NCI-H460 (cell line): ENCODE data around the gene METTL21C. TPM values are rescaled to one million over a fixed set of nuclear protein-coding genes. Genes with fewer than 3 reads are reported as not detected.

Experiments used
- DNase-seq: peaks from one replicate; pipeline ENCODE4 v3.0.0-alpha.2; 2016; ENCODE audit warnings: low read depth; ENCODE audit errors: extremely low read depth
- total RNA-seq: library from RNA; depleted of rRNA; stranded (reverse); fragments of >200 nt; shearing (Covaris generic); gene quantifications from 2 replicates; pipeline ENCODE4 v1.2.3, GENCODE V29; 2014; rRNA removed

Gene METTL21C
- total RNA-seq, 1 experiment from 2014 or later: not detected

DNA sequence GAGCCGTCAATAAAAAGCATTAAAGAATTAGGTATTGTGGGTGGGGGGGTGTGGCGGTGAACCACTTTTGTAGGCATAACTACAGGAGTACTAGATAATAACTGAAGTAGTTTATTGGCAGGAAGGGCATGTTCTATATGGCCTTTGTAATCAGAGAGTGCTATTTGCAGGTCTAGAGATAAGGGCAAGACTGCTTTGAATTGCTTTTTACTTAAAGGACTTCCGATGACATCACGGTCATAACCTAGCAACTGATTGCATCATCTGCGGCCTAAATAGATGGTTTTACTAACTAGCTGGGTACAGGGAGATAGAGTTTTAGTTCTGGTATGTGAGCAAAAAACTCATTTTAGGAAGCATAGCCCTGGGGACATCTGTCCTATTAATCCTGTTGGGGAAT is 24.7 kb downstream of the METTL21C start:
- no peak for DNase-seq

GRCh38 chr13:102667911-102668310 is 26.9 kb downstream of the METTL21C start:
- no peak for DNase-seq

DNA sequence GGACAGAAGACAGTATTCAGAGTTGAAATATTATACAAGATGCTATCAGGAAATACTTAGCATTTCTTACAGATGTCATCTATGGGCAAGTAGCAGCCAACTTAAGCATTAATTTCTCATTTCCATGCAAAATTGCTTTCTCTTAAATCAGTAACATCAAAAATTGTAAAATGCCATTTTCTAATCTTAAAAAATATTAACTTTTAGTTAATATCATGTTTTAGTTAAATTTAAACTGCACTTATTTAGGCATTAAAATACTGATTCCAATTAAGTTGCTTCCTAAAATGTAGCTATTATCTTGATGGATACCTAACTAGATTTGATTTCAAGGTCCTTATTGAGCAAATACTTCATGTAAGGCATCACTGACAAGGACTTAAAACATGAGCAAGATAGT is 27.8 kb downstream of the METTL21C start:
- no peak for DNase-seq

- DNase-seq: no peak
Observed at GRCh38 chr13:102659168-102659713, 35.6 kb downstream of the METTL21C start.

GRCh38 chr13:102658660-102659059 is 36.2 kb downstream of the METTL21C start:
- DNase-seq: no peak

GRCh38 chr13:102657630-102658029 is 37.2 kb downstream of the METTL21C start:
- no peak for DNase-seq

DNA sequence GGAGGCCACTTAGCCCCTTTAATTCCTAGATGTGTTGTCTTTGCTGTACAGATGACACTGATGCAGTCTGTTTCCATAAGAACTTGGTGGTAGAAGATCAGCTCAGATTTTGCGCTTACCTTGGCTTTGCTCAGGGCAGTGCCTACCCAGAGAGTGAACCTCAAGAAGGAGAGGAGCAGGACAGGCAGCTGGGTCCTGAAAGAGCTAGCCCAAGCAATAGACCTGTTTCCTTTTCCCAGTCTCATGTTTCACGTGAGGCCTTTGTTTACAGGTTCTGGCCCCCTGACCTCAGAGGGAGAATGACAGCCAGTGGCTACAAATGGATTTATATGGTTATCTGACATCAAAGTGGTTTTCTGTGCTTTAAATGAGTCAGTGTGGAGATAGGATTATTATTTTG is 40.1 kb downstream of the METTL21C start:
- no peak for DNase-seq

GRCh38 chr13:102651892-102652291 is 43.0 kb downstream of the METTL21C start:
- no peak for DNase-seq

- no peak for DNase-seq
Observed at GRCh38 chr13:102651392-102651791, 43.5 kb downstream of the METTL21C start.

DNA sequence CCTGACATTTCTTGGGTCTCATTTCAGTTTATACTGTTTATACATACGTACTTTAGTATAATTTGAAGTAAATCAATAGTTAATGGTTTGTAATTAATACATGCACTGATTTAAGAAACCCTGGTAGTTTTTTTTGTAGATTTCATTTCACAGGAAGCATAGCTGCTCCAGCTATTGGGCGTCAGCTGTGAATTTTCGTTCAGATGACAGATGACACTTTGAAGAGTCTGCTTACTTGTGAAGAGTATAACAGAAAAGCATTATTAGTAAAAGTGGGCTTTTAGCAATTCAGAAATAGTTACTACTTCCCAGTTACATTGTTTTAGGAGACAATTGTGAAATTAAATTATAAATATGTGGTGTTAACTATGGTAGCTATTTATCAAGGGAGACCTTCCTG is 44.4 kb downstream of the METTL21C start:
- no peak for DNase-seq

DNA sequence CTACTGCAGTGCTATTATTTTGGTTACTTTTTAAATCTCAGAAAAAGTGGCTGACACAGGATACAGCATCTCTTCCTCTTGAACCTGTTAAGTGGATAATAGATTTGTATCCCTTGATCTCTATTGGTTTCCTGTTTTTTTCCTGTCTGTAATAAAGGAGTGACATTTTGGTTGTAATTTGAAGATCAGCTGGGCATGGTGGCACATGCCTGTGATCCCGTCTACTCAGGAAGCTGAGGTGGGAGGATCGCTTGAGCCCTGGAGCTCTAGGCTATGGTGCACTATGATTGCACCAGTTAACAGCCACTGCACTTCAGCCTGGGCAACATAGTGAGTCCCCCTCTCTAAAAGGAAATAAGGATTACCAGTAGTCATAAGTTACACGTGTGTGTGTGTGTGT is 46.8 kb downstream of the METTL21C start:
- no peak for DNase-seq

GRCh38 chr13:102645701-102646100 is 49.1 kb downstream of the METTL21C start:
- DNase-seq: no peak

GRCh38 chr13:102643656-102644055 is 51.2 kb downstream of the METTL21C start:
- no peak for DNase-seq

DNA sequence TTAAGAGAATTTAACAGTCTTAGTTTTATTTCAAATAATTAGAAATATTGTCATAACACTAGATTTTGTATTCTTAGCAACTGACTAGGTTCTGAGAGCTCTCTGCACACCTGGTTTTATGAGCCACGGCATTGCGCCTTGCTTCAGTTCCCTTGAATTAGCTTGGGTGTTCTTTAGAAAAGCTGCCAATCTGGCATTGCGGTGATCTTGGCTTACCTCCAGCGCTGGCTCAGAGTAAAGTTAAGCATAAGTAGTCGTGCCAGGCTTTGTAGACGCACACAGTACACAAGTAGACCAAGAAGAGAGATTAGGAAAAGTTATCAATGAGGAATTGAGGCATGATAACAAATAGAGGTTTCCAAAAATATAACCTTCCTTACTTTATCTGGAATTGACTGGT is 52.4 kb downstream of the METTL21C start:
- no peak for DNase-seq

DNA sequence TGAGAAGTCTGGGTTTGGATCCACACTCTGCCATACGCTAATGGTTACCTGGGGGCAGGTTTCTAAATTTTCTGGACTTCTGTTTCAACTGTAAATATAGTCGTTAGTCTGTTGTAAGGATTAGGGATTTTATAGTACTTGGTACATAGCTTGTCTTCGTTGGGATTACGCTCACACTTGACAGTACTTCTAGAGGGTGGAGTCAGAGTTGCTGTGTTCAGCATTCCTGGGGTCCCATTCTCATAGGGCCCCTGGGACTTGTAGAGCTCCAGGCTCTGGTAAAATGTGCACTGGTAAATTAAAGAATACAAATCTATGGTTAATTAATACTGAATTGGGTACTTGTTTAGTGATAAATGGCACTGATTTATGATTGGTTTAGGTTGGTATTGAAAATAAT is 52.8 kb downstream of the METTL21C start:
- no peak for DNase-seq

DNA sequence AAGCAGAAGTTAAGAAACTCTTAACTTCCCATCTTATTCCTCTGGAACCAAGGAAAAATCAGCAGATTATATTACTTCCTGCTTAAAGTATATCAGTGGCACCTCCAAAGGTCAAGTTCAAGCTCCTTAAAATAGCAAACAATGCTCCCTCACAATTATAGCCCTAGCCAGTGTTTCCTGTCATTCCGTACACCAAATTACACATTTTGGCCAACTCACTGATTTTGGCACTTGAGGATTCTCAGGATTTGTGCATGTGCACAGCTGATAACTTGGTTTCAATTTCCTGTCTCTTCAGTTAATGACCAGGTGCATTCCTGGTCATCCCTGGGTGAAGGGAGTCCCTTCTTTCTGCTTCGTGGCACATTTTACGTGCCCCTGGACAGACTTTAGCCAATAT is 56.1 kb downstream of the METTL21C start:
- DNase-seq: no peak

Other genes starting within 250 kb of the METTL21C start
- gene TPP2, start 98.1 kb downstream of the METTL21C start, total RNA-seq: 32.6 and 35.6 TPM in 2 replicates
- gene TEX30, start 78.7 kb upstream of the METTL21C start, total RNA-seq: 26.2 and 33.5 TPM in 2 replicates
- gene POGLUT2, start 103.9 kb upstream of the METTL21C start, total RNA-seq: 12.7 TPM in 2 replicates
- gene BIVM, start 104.1 kb upstream of the METTL21C start, total RNA-seq: 15.0 and 19.3 TPM in 2 replicates
- 30.5 and 33.4 TPM in 2 replicates for gene ERCC5, start 151.0 kb upstream of the METTL21C start, total RNA-seq